ENCODE data around the gene UMPS.
A peak's percentile ranks its signal among the peaks of the same experiment; 100 is the strongest.

DNA sequence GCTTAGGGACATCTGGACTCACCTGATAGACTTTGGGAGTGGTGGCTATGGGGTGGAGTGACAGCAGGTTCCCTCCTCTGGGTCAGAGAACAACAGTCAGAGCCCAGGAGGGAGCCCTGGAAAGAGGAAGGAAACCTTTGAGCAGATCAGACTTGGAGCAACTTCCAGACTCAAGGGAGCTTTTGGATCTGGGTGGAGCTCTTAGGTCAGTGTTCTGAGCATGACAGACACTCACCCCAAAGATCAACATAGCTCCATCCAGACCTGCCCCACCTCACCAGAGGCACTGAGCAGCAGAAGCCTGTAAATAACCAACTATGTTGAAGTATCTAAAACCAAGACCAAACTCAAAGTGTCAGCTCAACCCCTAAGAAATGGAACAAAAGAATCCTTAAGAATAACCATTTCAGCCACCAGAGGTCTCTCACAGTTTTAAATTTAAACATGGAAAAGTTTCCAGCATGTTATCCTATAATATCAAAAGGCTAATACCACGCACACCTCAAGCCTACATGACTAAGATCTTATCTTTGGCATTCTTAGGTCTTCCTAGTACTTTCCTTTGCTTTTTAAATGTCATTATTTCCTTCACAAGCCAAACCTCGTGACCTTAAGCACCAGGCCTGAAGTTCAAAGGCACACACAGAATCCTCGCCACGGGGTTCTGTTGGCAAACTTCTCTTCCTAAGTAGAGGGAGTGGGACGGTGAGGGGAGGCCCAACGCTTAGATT, 56.4 kb downstream of the UMPS start:
- TF ChIP-seq, protein P1, sequence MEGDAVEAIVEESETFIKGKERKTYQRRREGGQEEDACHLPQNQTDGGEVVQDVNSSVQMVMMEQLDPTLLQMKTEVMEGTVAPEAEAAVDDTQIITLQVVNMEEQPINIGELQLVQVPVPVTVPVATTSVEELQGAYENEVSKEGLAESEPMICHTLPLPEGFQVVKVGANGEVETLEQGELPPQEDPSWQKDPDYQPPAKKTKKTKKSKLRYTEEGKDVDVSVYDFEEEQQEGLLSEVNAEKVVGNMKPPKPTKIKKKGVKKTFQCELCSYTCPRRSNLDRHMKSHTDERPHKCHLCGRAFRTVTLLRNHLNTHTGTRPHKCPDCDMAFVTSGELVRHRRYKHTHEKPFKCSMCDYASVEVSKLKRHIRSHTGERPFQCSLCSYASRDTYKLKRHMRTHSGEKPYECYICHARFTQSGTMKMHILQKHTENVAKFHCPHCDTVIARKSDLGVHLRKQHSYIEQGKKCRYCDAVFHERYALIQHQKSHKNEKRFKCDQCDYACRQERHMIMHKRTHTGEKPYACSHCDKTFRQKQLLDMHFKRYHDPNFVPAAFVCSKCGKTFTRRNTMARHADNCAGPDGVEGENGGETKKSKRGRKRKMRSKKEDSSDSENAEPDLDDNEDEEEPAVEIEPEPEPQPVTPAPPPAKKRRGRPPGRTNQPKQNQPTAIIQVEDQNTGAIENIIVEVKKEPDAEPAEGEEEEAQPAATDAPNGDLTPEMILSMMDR (conservative IDR thresholded peaks at IDR 0.05; ENCODE audit: low read length), result peak; percentile 54
- TF ChIP-seq EZH2phosphoT487 (IDR thresholded peaks at IDR 0.05; ENCODE audit: borderline replicate concordance), result no peak

All from Loucy (cell line).